ENCODE measurements around the gene ADAM33.

- no peak for TF ChIP-seq REST (IDR thresholded peaks at IDR 0.05; ENCODE audit: unreplicated experiment)
- no peak for TF ChIP-seq CTCF (conservative IDR thresholded peaks at IDR 0.05; ENCODE audit: low read depth in 2 of 2)
Observed at GRCh38 chr20:3704087-3704486, 22.3 kb upstream of the ADAM33 start.
